NCI-H1417 treated with DMSO at 0.1 percent for 48 hours (cell line): ENCODE measurements around the gene USP33.
"Not testable (repeated sequence)": the region's sequence is repeated elsewhere in the genome, so short reads cannot be mapped to it uniquely, and the experiment has no call there.

ENCODE experiments used
- DNase-seq: peaks from one replicate; lab custom pipeline; 2025; lab: John Stamatoyannopoulos, UW

The USP33 gene

DNA sequence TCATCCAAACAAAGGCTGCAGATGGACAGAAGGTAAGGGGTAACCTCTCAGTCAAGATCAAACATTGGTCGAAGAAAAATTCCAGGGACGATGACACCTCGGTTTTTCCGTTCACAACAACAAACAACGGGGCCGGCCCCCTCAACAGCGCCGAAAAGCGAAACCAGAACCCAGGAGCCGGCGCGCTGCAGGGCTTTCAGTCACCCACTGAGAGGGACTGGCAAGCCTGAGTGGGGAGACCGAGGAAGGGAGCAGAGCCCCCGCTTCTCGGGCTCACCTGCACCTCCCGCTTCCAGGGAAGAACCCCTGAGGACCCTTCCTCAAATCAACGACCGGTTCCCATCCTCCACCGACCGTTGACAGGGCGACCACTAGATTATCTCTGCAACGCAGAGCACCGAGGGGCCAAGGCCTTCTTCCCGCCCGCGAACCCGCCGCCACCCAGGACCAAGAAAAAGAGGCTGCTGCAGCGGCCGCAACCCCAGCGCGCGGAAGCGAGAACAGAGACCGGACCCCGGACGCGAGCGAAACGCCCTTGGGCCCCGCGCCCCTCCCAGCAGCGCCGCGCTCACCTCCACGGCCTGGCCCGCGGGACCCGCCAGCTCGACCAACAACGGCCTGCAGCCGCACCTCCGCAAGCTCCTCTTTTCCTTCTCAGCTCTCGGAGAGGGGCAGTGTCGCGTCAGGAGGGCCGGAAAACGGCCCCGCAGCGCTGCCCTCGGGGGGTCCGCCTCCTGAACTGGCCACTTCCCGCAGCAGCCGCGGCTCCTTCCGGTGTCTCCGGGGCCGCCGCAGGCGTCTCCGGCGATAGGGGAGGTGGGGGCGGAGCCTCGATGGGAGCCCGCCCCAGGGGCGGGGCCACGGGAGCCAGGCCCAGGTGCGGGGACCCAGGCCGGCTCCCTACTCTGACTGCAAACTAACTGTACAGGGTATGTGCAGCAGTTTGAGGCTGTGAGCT lies at the start of gene USP33:
Gene USP33 (minus strand): TSS at position 782 of the 958 bp plus-strand sequence. CDS start 18,155 bp downstream, outside the sequence.
- DNase-seq: peak; percentile 66

DNA sequence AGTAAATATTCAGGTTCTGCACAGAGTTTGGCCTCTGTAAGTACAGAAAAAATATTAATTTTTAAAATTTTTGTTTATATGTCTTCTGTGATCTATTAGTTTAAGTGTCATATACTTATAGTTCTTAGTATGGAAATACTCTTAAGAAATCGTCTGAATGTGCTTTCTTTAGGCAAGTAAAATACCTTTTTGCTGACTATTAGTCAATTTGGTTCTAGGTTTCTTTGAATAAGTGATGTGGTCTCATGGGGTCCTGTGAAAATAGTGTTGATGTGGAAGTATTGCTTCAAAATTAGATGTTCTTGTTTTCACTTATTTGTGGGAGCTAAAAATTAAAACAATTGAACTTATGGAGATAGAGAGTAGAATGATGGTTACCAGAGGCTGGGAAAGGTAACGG lies 43.7 kb upstream of the USP33 start:
- DNase-seq: no peak

DNA sequence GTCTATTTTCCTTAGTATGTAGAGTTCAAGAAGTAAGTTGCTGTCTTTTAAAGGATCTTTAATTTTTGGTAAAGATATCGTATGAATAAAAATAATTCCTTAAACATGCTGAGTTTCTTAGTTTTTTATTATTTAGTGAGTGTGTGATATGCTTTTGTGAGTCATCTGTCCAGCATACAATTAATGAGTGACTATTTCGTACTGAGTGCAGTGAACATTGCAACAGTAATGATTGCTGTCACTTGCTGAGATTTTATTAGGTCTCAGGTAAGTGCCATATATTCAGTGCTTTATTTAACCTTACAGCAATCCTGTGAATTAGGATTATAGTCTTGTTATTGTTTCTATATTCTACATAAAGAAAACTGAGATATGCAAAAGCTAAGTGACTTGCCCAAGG lies 42.4 kb upstream of the USP33 start:
- no peak for DNase-seq

DNA sequence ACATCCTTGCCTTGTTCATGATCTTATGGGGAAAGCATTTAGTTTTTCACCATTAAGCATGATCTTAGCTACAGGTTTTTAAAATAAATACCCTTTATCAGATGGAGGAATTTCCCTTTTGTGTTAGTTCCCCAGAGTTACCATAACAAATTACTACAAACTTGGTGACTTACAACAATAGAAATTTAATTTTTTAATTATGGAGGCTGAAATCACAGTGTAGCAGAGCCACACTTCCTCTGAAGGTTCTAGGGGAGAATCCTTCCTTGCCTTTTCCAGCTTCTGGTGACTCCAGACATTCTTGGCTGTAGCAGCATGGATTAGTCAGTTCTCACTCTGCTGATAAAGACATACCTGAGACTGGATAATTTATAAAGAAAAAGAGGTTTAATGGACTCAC lies 38.3 kb upstream of the USP33 start:
- DNase-seq: no peak

DNA sequence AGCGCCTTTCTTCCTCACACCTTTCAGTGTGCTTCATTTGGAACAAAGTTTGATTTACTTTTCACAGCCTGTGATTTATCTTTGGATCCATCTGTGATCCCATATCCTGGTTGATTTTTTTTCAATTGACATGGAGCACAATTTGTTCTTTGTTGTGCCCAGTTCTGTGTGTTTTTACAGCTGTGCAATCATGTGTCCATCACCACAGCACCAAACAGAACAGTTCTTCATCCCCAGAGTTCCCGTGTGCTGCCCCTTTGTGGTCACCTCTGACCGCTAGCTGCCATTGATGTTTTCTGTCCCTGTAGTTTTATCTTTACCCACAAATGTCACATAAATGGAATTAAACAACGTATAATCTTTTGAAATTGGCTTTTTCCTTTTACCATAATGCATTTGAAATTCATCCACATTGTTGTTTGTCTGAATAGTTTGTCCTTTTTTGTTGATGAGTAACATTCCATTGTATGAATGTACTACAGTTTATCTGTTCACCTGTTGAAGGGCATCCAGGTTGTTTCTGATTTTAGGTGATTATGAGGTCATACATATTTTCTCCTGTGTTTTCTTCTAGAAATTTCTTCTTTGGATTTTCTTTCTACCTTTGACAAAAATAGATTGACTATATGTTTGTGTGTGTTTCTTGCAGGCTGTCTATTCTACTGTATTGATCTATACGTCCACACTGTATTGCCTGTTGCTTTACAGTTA lies 37.2 kb upstream of the USP33 start:
- DNase-seq: no peak

DNA sequence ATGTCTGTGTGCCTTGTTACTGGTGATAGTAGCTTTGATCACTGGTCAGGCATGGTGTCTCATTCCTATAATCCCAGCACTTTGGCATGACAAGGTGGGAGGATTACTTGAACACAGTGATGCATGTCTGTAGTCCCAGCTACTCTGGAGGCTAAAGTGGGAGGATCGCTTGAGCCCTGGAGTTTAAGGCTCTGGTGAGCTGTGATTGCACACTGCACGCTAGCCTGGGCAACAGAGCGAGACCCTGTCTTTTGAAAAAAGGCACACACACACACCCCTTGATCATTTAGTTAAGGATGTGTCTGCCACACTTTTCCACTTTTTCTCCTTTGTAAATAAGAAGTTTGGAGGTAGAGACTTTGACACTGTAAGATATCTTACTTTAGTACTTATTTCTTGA lies 34.9 kb upstream of the USP33 start:
- no peak for DNase-seq

DNA sequence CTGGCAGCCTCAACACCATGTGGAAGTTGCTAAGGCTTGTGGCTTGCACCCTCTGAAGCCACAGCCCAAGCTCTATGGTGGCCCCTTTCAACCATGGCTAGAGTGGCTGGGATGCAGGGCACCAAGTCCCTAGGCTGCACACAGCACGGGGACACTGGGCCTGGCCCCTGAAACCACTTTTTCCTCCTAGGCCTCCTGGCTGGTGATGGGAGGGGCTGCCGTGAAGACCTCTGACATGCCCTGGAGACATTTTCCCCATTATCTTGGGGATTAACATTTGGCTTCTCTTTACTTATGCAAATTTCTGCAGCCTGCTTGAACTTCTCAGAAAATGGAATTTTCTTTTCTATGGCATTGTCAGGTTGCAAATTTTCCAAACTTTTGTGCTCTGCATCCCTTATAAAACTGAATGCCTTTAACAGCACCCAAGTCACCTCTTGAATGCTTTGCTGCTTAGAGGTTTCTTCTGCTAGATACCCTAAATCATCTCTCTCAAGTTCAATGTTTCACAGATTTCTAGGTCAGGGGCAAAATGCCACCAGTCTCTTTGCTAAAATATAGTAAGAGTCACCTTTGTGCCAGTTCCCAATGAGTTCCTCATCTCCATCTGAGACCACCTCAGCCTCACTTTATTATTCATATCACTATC lies 26.6 kb upstream of the USP33 start:
- DNase-seq: not testable (repeated sequence)

DNA sequence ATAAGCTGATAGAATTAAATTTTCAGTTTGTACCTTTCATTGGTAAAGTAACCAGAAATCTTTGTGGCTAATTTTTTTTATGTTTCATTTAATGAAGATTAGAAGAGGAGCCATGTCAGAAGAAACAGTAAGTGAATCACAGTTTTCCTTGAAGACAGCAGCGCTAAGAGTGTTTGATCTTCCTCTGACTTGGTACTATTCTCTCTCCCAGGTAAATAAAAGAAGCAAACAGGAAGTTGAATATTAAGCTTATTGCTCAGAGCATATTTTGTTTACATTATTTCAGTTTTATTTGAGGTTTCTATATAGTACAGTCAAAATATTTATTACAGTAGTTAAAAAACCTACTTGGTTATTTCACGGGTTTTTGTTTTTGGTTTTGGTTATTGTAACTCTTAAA lies 23.5 kb upstream of the USP33 start:
- DNase-seq: no peak

DNA sequence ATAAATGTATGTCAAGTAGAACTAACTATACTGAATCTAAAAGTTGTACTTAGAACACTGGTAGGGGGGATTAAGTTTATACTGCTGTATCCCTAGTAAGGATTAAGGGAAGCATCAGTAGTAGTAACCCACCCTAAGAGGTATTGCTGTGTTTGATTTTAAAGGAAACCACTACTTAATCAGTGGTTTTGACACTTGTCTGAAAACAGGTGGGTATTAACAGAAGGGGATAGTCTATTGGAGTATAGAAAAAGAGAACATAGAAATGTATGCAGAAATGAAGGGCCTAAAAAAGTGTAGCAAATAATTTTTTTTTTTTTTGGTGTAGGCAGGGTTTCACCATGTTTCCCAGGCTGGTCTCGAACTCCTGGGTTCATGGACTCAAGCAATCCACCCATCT lies 22.0 kb upstream of the USP33 start:
- no peak for DNase-seq

DNA sequence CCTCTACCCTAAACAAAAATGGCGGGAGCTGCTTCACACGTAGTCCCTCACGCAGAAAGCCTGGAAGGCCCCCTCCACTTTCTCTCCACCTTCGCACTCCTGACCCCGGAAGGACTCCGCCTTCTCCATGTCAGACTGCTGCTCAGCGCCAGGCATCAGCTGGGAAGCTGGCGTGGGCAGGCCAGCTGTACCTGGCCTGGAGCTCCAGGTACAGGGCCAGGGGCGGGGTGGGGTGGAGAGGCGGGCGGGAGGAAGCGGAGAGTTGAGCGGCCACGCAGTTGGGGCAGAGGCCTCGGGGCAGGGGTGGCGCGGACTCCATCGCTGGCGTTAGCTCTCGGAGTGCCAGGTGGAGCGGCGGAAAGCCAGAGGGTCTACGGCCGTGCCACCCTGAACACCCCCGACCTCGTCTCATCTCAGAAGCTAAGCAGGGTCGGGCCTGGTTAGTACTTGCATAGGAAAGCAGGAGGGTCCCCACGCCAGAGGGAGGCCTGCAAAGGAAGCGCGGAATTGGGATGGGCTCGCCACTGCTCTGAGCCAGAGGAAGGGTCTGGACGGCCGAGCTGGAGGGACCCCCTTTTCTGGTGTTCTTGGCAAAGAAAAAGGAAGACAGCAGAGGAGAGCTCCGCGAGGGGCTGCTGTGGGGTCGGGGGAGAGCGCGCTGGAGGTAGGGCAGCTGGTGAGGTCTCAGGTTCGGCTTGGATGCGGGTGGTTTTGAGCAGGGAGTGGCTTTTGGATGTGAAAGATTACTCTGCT lies 20.1 kb upstream of the USP33 start, which contains the start of gene MIGA1:
Gene MIGA1 (plus strand): TSS at position 121 of the 753 bp plus-strand sequence. CDS start 3,604 bp downstream, outside the sequence.
- DNase-seq: peak; percentile 75

DNA sequence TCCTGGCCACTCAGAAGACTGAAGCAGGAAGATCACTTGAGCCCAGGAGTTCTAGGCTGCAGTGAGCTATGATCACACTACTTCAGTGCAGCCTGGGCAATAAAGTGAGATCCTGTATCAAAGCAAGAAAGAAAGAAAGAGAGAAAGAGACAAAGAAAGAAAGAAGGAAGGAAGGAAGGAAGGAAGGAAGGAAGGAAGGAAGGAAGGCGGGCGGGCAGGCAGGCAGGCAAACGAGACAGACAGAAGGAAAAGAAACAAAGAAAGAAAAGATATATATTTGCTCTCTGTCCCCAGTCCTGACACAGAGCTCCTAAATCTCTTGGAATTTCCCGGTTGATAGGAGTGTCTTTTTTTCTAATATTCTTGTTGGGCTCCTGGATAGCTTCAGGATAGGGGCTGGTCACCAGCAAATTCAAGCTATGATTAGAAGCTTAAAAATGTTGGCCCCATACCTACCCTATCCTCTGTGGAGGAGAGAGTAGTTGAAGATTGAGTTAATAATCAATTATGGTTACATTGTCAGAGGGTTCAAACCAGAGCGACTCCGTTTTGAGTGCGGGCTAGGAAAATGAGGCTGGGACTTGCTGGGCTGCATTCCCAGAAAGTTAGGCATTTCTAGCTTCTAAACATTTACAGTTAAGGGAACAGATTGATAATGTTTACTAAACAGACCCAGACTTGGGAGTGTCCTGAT lies 16.5 kb upstream of the USP33 start:
- DNase-seq: no peak

DNA sequence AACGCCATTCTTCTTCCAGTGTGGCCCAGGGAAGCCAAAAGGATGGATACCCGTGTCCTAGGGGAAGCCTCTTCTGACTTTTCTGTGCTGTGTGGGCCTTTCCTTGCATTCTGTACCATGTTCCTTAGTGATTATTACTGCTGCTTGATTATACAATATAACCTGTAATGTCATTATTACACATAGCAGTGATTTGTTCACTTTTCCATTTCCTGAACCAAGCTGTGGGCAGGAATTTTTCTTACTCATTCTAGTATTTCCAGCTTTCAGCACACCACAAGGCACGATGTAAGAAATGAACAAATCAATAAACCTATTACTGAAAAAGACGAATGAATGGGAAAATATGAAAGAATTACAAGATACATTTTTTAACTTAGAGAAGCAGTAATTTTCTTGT lies 8.4 kb upstream of the USP33 start:
- DNase-seq: no peak

DNA sequence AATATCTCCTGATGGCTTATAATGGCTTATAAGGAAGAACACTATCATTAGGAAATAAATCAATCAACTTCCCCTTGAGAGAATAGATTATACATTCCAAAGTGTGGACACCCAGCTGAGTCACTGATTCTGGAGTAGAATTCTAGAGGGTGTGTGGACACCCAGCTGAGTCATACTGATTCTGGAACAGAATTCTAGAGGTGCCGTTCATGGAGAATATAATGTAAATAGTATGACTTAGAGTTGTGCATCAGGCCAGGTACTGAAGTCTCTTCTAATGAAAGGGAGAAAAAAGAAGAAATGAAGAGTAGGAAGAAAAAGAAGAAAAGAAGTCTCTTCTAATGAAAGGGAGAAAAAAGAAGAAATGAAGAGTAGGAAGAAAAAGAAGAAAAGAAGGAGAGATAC lies 2.4 kb upstream of the USP33 start:
- no peak for DNase-seq

DNA sequence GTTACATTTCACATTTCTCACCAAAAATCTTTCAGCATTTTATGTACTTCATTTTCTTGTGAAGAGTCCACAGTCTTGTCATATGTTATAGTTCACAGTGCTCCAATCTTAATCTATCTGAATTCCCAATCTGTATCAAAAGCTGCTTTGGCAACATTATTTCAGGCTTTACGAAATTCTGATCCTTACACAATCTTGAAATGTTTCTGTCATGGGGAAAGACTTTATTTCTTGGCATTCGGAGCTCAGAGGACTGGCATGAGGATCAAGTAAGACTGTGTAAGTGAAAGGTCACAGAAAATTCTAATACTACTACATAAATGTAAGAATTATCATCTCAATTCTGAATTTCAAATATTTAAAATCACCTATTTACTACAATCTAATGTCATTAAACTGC lies 2.0 kb downstream of the USP33 start:
- no peak for DNase-seq

DNA sequence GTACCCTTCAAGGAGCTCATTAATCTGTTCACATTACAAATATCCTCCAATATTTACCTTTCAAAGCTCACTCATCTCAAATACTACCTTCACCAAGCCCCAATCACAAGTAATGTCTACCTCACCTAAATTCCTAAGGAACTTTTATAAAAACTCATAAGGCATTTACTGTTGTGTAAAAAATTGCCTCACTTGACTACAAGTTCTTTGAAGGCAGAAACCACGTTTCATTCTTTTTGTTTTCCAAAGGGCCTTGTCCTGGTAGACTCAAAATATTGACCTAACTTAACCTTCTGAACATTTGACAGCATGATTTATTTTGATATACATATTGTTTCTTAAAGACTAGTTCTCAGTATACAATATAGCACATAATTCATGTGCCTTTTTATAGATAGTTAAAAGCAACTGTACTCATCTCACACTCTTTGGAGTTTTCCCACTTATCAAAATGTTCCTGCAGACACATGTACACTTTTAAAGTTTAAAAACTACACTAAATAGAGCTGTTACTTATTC lies 2.5 kb downstream of the USP33 start:
- DNase-seq: no peak

DNA sequence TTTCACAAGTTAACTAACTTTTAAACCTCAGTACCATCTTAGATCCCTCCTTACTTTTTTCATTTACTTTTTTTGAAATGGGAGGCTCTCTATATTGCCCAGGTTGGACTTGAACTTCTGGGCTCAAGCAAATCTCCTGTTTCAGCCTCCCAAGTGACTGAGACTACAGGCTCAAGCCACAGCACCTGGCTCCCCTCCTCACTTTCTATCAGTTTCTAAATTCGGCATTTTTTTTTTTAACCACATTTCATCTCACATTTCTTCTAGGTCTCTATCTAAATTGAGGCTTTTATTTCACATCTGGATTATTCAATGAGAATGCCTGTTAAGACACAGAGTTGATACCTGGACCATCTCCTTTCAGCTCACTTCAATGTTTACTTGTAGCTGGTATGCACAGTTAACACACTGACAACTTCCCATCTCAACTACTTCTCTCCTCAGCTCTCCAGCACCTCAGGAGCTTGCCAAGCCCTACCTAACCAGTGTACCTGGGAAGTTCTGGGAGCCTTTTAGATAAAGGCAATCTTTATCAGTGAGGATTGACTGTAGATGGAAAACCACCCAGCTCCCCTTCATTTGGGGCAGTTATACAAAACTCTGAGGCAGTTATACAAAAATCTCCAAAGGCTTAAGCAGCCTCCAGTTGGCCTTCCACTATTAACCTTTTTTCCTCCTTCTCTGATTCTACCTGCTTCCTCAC lies 3.4 kb downstream of the USP33 start:
- no peak for DNase-seq

DNA sequence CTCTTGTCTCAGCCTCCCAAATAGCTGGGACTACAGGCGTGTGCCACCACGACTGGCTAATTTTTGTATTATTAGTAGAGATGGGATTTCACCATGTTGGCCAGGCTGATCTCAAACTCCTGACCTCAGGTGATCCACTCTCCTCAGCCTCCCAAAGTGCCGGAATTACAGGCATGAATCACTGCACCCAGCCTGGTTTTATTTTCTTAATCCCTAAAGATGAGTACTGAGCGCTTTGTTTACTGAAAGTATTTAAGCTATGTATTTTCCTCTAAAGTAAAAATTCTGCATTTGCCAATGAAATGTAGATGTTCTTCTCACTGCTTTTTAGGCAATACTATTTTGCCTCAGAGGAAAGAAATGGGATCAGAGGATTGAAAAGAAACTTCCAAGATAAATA lies 10.2 kb downstream of the USP33 start:
- not testable (repeated sequence) for DNase-seq

DNA sequence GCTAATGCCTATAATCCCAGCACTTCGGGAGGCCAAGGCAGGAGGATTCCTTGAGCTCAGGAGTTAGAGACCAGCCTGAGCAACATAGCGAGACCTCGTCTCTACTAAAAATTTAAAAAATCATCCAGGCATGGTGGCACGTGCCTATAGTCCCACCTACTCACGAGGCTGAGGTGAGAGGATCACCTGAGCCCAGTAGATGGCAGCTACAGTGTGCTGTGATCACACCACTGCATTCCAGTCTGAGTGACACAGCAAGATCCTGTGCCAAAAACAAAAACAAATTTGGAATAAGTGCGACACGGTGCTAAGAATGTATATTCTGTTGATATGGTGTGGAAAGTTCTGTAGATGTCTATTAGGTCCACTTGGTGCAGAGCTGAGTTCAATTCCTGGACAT lies 15.1 kb downstream of the USP33 start:
- no peak for DNase-seq

DNA sequence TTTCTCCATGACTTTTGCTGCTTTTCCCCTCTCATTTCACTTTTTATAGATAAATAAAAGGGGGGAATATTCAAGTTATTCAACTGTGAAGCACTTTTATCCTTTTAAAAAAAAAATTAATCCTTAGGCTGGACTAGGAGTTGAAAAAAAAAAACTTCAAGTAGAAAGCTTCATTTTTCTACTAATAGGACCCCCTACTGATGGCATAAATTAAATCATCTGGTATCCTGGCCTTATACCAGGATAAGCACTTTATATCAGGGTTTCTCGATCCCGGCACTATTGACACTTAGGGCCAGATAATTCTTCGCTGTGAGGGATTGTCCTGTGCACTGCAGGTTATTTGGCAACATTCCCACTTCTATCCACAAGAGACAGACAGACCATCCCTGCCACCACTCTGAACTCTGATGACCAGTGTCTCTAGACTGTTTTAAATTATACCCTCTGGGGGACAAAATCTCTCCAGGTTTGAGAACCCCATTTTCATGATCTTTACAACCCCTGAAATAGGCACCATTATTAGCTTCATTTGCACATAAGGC lies 17.6 kb downstream of the USP33 start:
- DNase-seq: no peak

DNA sequence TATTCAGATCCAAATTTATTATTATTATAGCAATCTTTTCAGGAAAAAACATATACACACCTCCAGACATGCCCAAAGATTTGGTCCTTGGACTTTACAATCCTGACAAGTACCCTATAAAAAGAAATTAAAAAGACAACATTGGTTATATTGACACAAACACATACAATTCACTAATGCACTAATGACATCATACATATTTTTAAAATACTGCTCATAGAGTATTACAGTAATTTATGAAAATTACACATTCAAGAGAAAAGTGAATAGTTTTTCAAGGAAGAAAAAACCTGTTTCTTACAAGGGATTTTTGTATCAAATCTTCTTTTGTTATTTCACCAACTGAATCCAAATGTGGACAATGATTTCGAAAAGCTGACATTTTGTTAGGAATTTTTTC lies 18.3 kb downstream of the USP33 start:
- DNase-seq: no peak
